ENCODE data around the gene KRTAP19-2. TPM values are rescaled to one million over a fixed set of nuclear protein-coding genes. Genes with fewer than 3 reads are reported as not detected.

KRTAP19-2 gene
- polyA plus RNA-seq, 3 donors, result not detected

Other genes starting within 250 kb of the KRTAP19-2 start
- gene KRTAP24-1, start 204.5 kb downstream of the KRTAP19-2 start, polyA plus RNA-seq (ENCODE audit: insufficient read length in 3 of 3), result not detected
- not detected for gene KRTAP25-1, start 197.9 kb downstream of the KRTAP19-2 start, polyA plus RNA-seq (ENCODE audit: insufficient read length in 3 of 3)
- not detected for gene KRTAP26-1, start 167.1 kb downstream of the KRTAP19-2 start, polyA plus RNA-seq (ENCODE audit: insufficient read length in 3 of 3)
- gene KRTAP27-1, start 149.7 kb downstream of the KRTAP19-2 start, polyA plus RNA-seq (ENCODE audit: insufficient read length in 3 of 3), result not detected
- not detected for gene KRTAP23-1, start 138.8 kb downstream of the KRTAP19-2 start, polyA plus RNA-seq (ENCODE audit: insufficient read length in 3 of 3)
- not detected for gene KRTAP13-2, start 115.2 kb downstream of the KRTAP19-2 start, polyA plus RNA-seq (ENCODE audit: insufficient read length in 3 of 3)
- gene KRTAP13-1, start 91.4 kb downstream of the KRTAP19-2 start, polyA plus RNA-seq (ENCODE audit: insufficient read length in 3 of 3), result not detected
- not detected for gene KRTAP13-3, start 61.5 kb downstream of the KRTAP19-2 start, polyA plus RNA-seq (ENCODE audit: insufficient read length in 3 of 3)
- not detected for gene KRTAP13-4, start 57.2 kb downstream of the KRTAP19-2 start, polyA plus RNA-seq (ENCODE audit: insufficient read length in 3 of 3)
- gene KRTAP15-1, start 47.2 kb downstream of the KRTAP19-2 start, polyA plus RNA-seq (ENCODE audit: insufficient read length in 3 of 3), result not detected
- not detected for gene KRTAP19-1, start 7.1 kb downstream of the KRTAP19-2 start, polyA plus RNA-seq (ENCODE audit: insufficient read length in 3 of 3)
- gene KRTAP19-3, start 4.6 kb upstream of the KRTAP19-2 start, polyA plus RNA-seq (ENCODE audit: insufficient read length in 3 of 3), result not detected
- gene KRTAP19-4, start 9.7 kb upstream of the KRTAP19-2 start, polyA plus RNA-seq (ENCODE audit: insufficient read length in 3 of 3), result not detected
- not detected for gene KRTAP19-5, start 14.7 kb upstream of the KRTAP19-2 start, polyA plus RNA-seq (ENCODE audit: insufficient read length in 3 of 3)
- not detected for gene KRTAP19-6, start 54.4 kb upstream of the KRTAP19-2 start, polyA plus RNA-seq (ENCODE audit: insufficient read length in 3 of 3)
- gene KRTAP19-7, start 73.9 kb upstream of the KRTAP19-2 start, polyA plus RNA-seq (ENCODE audit: insufficient read length in 3 of 3), result not detected
- not detected for gene KRTAP22-2, start 103.0 kb upstream of the KRTAP19-2 start, polyA plus RNA-seq (ENCODE audit: insufficient read length in 3 of 3)
- gene KRTAP6-3, start 105.0 kb upstream of the KRTAP19-2 start, polyA plus RNA-seq (ENCODE audit: insufficient read length in 3 of 3), result not detected
- not detected for gene KRTAP6-2, start 111.5 kb upstream of the KRTAP19-2 start, polyA plus RNA-seq (ENCODE audit: insufficient read length in 3 of 3)
- not detected for gene KRTAP22-1, start 113.7 kb upstream of the KRTAP19-2 start, polyA plus RNA-seq (ENCODE audit: insufficient read length in 3 of 3)
- gene KRTAP6-1, start 126.5 kb upstream of the KRTAP19-2 start, polyA plus RNA-seq (ENCODE audit: insufficient read length in 3 of 3), result not detected
- not detected for gene KRTAP20-1, start 129.0 kb upstream of the KRTAP19-2 start, polyA plus RNA-seq (ENCODE audit: insufficient read length in 3 of 3)
- gene KRTAP20-4, start 133.2 kb upstream of the KRTAP19-2 start, polyA plus RNA-seq (ENCODE audit: insufficient read length in 3 of 3), result not detected
- not detected for gene KRTAP20-2, start 147.8 kb upstream of the KRTAP19-2 start, polyA plus RNA-seq (ENCODE audit: insufficient read length in 3 of 3)
- not detected for gene KRTAP20-3, start 155.4 kb upstream of the KRTAP19-2 start, polyA plus RNA-seq (ENCODE audit: insufficient read length in 3 of 3)
- gene KRTAP21-3, start 231.3 kb upstream of the KRTAP19-2 start, polyA plus RNA-seq (ENCODE audit: insufficient read length in 3 of 3), result not detected